Psoas muscle (tissue), 8 donors: ENCODE measurements around the gene S1PR5. TPM values are rescaled to one million over a fixed set of nuclear protein-coding genes. Genes with fewer than 3 reads are reported as not detected.

Experiments
- ATAC-seq, 4 donors: fragments of 200-7000 bp; cut with Tn5 transposase; one replicate each; pipeline ENCODE4 v1.9.1; 2020; ENCODE audit warnings: moderate library complexity in 3 of 4, mild to moderate bottlenecking in 2 of 4
- DNase-seq, 2 donors: peaks; one replicate each; pipeline ENCODE4 v3.0.0-alpha.2; 2020
- H3K27ac ChIP-seq: fragments of 200-600 bp; one replicate; pipeline ENCODE4 v1.8.0; 2022
- H3K27me3 ChIP-seq, 3 donors: fragments of 200-600 bp in 1 of 3; one replicate each; pipeline versions ENCODE4 v1.6.1 to v1.8.0; 2013 to 2022; ENCODE audit warnings: low read length in 2 of 3, mild to moderate bottlenecking in 2 of 3, moderate library complexity in 1 of 3; ENCODE audit not compliant: insufficient read depth in 3 of 3
- H3K36me3 ChIP-seq, 2 donors: fragments of 200-600 bp in 1 of 2; one replicate each; pipeline versions ENCODE4 v1.6.1 to v1.8.0; 2013 to 2022; ENCODE audit warnings: low read depth in 1 of 2, mild to moderate bottlenecking in 1 of 2, moderate library complexity in 1 of 2; ENCODE audit not compliant: insufficient read depth in 1 of 2
- H3K4me1 ChIP-seq: fragments of 200-600 bp; one replicate; pipeline ENCODE4 v1.8.0; 2022
- H3K4me3 ChIP-seq: fragments of 200-600 bp; one replicate; pipeline ENCODE4 v1.8.0; 2022; ENCODE audit warnings: mild to moderate bottlenecking
- H3K9me3 ChIP-seq: fragments of 200-600 bp; one replicate; pipeline ENCODE4 v1.8.0; 2022
- WGBS, 3 donors: extraction: QIAGEN DNeasy Blood & Tissue Kit; methylation state at CpG; one replicate each; pipeline versions ENCODE4 v1.1.6 to v1.1.7; 2013; 5-methylcytosine and 5-hydroxymethylcytosine counted together
- intact Hi-C, 2 donors: fragments of 100-400 bp; cut with DNase I; formaldehyde crosslinking; loops; one replicate each; pipeline versions ENCODE4 v1.11.0 to v1.14.2; 2022
- polyA plus RNA-seq, 3 donors: library from polyadenylated mRNA; stranded (reverse); fragments of 200-250 nt; gene quantifications; one replicate each; pipeline ENCODE4 v1.2.3, GENCODE V29; 2013
- total RNA-seq, 4 donors: library from RNA; stranded (reverse); fragmentation: NEBNext Ultra II Directional in 2 of 4; extraction: Animal tissue kit (Norgen Biotek cat#: 25700) in 2 of 4; gene quantifications; one replicate each; pipeline versions ENCODE4 v1.2.1 to v1.2.4, GENCODE V29; 2021 to 2023
- TF ChIP-seq, protein P1 (sequence below): fragments of 200-600 bp; IDR thresholded peaks from one replicate; pipeline ENCODE4 v1.8.0; 2022; ENCODE audit warnings: antibody characterized with exemption
- donor health status: healthy with polysubstance abuse.
- donor health status: DM: no; HTN: no; CAD: no; lungs with moderate emphysema.
- donor health status: Bipolar disorder and iron deficiency.
- donor health status: healthy.
- donor health status: DM: yes; HTN: yes; CAD: no.
- donor health status: DM: no; HTN: no; CAD: no.
- donor health status: DM: no; HTN: no; CAD: no.
- donor health status: DM: yes; HTN: yes; CAD: no.

Gene S1PR5
- total and polyA plus RNA-seq, 7 donors = 0.07 to 0.30 (median 0.15) TPM

- TF ChIP-seq, protein P1, sequence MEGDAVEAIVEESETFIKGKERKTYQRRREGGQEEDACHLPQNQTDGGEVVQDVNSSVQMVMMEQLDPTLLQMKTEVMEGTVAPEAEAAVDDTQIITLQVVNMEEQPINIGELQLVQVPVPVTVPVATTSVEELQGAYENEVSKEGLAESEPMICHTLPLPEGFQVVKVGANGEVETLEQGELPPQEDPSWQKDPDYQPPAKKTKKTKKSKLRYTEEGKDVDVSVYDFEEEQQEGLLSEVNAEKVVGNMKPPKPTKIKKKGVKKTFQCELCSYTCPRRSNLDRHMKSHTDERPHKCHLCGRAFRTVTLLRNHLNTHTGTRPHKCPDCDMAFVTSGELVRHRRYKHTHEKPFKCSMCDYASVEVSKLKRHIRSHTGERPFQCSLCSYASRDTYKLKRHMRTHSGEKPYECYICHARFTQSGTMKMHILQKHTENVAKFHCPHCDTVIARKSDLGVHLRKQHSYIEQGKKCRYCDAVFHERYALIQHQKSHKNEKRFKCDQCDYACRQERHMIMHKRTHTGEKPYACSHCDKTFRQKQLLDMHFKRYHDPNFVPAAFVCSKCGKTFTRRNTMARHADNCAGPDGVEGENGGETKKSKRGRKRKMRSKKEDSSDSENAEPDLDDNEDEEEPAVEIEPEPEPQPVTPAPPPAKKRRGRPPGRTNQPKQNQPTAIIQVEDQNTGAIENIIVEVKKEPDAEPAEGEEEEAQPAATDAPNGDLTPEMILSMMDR = no peak
- no peaks in the 10 kb centered on the region for H3K4me1 ChIP-seq
- H3K4me3 ChIP-seq = no peak overlapping the region
- H3K27ac ChIP-seq = no peak overlapping the region
- peak in 1 of 2 donors; percentile 46 for DNase-seq
- WGBS, 3 donors = 77 to 85% (median 78%) methylated on average over 30 of the region's 30 CpGs
- ATAC-seq = peak; percentile 16 to 50 (median 40)
- peaks cover 7 to 100% of the 10 kb centered on the region in 2 donors for H3K36me3 ChIP-seq
- intact Hi-C loops = no loop called here
- no peaks in the 10 kb centered on the region for H3K27me3 ChIP-seq
- no peaks in the 10 kb centered on the region for H3K9me3 ChIP-seq
Measured at GRCh38 chr19:10554760-10555609, 37.7 kb upstream of the S1PR5 start.

- TF ChIP-seq, protein P1 = no peak
- intact Hi-C loops = no loop called here
- Histone ChIP-seq H3K27me3 (no peaks in the 10 kb centered on the region), H3K9me3 (no peaks in the 10 kb centered on the region), H3K4me3 (no peak overlapping the region), H3K4me1 (no peaks in the 10 kb centered on the region), H3K27ac (no peak overlapping the region), H3K36me3 (peaks cover 7 to 100% of the 10 kb centered on the region in 2 donors)
- WGBS, 3 donors = 51 to 56% (median 56%) methylated on average over 12 of the region's 12 CpGs
- DNase-seq (peak in 1 of 2 donors; percentile 58), ATAC-seq (no peak)
Measured at GRCh38 chr19:10553943-10554381, 36.7 kb upstream of the S1PR5 start.

DNA sequence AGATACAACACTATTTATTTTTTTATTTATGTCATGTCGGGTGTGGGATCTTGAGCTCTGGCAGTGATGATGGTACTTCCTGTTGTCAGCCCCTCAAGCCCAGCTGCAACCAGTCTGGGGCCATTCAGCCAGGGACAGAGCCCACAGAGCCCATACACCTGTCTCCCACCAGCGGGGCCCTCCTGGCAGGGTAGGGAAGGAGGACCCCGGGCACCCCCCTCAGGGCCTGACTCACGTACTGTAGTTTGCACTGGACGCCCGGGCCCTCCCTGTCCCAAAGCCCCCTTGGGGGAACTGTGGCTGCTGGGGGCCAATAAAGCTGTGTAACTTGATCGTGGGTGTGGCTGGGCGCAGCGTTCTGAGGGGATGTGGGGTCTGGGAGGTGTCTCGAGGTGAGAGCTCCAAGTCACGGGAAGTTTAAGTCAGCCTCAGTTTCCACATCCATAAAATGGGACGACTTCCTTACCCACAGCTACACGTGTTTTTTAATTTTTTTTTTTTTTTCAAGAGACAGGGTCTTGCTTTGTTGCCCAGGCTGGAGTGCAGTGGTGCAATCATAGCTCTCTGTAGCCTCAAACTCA lies 35.9 kb upstream of the S1PR5 start:
- Histone ChIP-seq H3K4me1 (no peaks in the 10 kb centered on the region), H3K27me3 (no peaks in the 10 kb centered on the region), H3K36me3 (peaks cover 7 to 100% of the 10 kb centered on the region in 2 donors), H3K27ac (no peak overlapping the region), H3K9me3 (no peaks in the 10 kb centered on the region), H3K4me3 (no peak overlapping the region)
- peak in 2 of 4 donors; percentile 12 to 16 for ATAC-seq
- DNase-seq = peak in 1 of 2 donors; percentile 51
- TF ChIP-seq, protein P1 = no peak
- WGBS, 3 donors = 66 to 72% (median 70%) methylated on average over 13 of the region's 13 CpGs
- intact Hi-C loops = no loop called here

- Histone ChIP-seq H3K27ac (no peak overlapping the region), H3K36me3 (peaks cover 7 to 100% of the 10 kb centered on the region in 2 donors), H3K9me3 (no peaks in the 10 kb centered on the region), H3K4me3 (no peak overlapping the region), H3K27me3 (no peaks in the 10 kb centered on the region), H3K4me1 (no peaks in the 10 kb centered on the region)
- ATAC-seq (peak in 3 of 4 donors; percentile 29 to 34 (median 30)), DNase-seq (no peak)
- TF ChIP-seq, protein P1 = no peak
- intact Hi-C loops = no loop called here
- 81 to 89% (median 83%) methylated on average over 12 of the region's 12 CpGs for WGBS, 3 donors
Measured at GRCh38 chr19:10552510-10553053, 35.3 kb upstream of the S1PR5 start.
